DOHH2 (cell line): ENCODE measurements around the gene POLDIP3.

Experiments
- EZH2phosphoT487 ChIP-seq: fragments of 200-600 bp; sonication (generic); IDR thresholded peaks from 2 replicates; pipeline ENCODE4 v1.6.1; 2017; ENCODE audit warnings: borderline replicate concordance, mild to moderate bottlenecking, antibody characterized with exemption, low read length, moderate library complexity, mixed read lengths
- TF ChIP-seq, protein P1 (sequence below): fragments of 200-600 bp; sonication (generic); IDR thresholded peaks from one replicate; pipeline ENCODE4 v1.5.1; 2014; ENCODE audit warnings: antibody characterized with exemption, mild to moderate bottlenecking, low read depth, low read length; ENCODE audit not compliant: poor library complexity, severe bottlenecking

DNA sequence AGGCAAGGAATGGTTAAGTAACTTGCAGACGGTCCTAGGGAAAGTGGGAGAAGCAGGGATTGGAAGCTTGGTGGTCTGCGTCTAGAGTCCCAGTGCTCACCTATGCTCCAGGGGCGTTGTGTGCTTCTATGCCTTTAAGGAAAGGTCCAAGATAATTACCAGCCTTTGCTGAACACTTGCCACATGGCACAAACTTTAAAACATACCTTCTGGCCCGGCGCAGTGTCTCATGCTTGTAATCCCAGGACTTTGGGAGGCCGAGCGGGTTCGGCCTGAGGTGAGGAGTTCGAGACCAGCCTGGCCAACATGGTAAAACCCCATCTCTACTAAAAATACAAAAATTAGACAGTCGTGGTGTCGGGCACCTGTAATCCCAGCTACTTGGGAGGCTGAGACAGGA lies 2.3 kb downstream of the POLDIP3 start:
- TF ChIP-seq, protein P1, sequence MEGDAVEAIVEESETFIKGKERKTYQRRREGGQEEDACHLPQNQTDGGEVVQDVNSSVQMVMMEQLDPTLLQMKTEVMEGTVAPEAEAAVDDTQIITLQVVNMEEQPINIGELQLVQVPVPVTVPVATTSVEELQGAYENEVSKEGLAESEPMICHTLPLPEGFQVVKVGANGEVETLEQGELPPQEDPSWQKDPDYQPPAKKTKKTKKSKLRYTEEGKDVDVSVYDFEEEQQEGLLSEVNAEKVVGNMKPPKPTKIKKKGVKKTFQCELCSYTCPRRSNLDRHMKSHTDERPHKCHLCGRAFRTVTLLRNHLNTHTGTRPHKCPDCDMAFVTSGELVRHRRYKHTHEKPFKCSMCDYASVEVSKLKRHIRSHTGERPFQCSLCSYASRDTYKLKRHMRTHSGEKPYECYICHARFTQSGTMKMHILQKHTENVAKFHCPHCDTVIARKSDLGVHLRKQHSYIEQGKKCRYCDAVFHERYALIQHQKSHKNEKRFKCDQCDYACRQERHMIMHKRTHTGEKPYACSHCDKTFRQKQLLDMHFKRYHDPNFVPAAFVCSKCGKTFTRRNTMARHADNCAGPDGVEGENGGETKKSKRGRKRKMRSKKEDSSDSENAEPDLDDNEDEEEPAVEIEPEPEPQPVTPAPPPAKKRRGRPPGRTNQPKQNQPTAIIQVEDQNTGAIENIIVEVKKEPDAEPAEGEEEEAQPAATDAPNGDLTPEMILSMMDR = no peak
- TF ChIP-seq EZH2phosphoT487 = no peak
